Transverse colon (tissue), 4 donors: Measurements from ENCODE around the gene PBX1. TPM values are rescaled to one million over a fixed set of nuclear protein-coding genes. Genes with fewer than 3 reads are reported as not detected.

ENCODE experiments used
- DNase-seq: peaks from one replicate; pipeline ENCODE4 v3.0.0-alpha.2; 2019
- H3K27ac ChIP-seq, 4 donors: fragments of 200-600 bp; sonication (generic); 2 replicates each; pipeline ENCODE4 v1.5.1; 2016 to 2018; ENCODE audit warnings: inconsistent platforms in 4 of 4
- H3K27me3 ChIP-seq: fragments of 200-600 bp; sonication (generic); 2 replicates; pipeline ENCODE4 v1.5.1; 2017; ENCODE audit warnings: inconsistent platforms
- H3K36me3 ChIP-seq, 4 donors: fragments of 200-600 bp; sonication (generic); 2 replicates each; pipeline ENCODE4 v1.5.1; 2017 to 2019; ENCODE audit warnings: inconsistent platforms in 4 of 4
- H3K4me1 ChIP-seq, 4 donors: fragments of 200-600 bp; sonication (generic); 2 replicates each; pipeline ENCODE4 v1.5.1; 2017 to 2020; ENCODE audit warnings: inconsistent platforms in 4 of 4
- H3K4me3 ChIP-seq, 4 donors: fragments of 200-600 bp; sonication (generic); 1 replicate in 1 of 4; 2 replicates in 3 of 4; pipeline versions ENCODE4 v1.5.1 to v1.6.1; 2017 to 2019; ENCODE audit warnings: inconsistent platforms in 4 of 4
- H3K9me3 ChIP-seq, 2 donors: fragments of 200-600 bp; sonication (generic); 2 replicates each; pipeline ENCODE4 v1.5.1; 2017 to 2019; ENCODE audit warnings: inconsistent platforms in 2 of 2
- CTCF ChIP-seq, 5 experiments: fragments of 200-600 bp in 3 of 5; fragments of 450-650 bp in 2 of 5; sonication (generic) in 3 of 5; IDR thresholded peaks; 1 replicate in 2 of 5; 2 replicates in 3 of 5; pipeline ENCODE4 v1.5.1; 2016 to 2017; ENCODE audit warnings: antibody characterized with exemption in 5 of 5, inconsistent platforms in 3 of 5, mild to moderate bottlenecking in 2 of 5, moderate library complexity in 1 of 5
- EP300 ChIP-seq: sonication (generic); formaldehyde crosslinking; IDR thresholded peaks from one replicate; pipeline ENCODE4 v1.6.1; 2017; ENCODE audit warnings: antibody characterized with exemption, low read depth
- POLR2A ChIP-seq: fragments of 450-650 bp; IDR thresholded peaks from one replicate; pipeline ENCODE4 v1.6.1; 2016; ENCODE audit warnings: antibody characterized with exemption, mild to moderate bottlenecking, moderate library complexity
- POLR2AphosphoS5 ChIP-seq, 3 donors: sonication (generic); formaldehyde crosslinking; IDR thresholded peaks; one replicate each; pipeline ENCODE4 v1.6.1; 2016; ENCODE audit warnings: antibody characterized with exemption in 3 of 3
- WGBS, 2 donors: methylation state at CpG; one replicate each; pipeline ENCODE4 v1.1.5; 2018; ENCODE audit warnings: low coverage in 1 of 2; 5-methylcytosine and 5-hydroxymethylcytosine counted together
- in situ Hi-C, 4 donors: fragments of 200-750 bp; cut with MboI; loops; one replicate each; pipeline versions ENCODE4 v1.15.0 to v1.15.1; 2017; ENCODE audit warnings: low sequenced_read_pairs in 3 of 4, low pct_ligation_motif_present in 1 of 4, low pct_unique_long_range_greater_than_20kb in 1 of 4
- intact Hi-C: fragments of 100-400 bp; cut with DNase I; formaldehyde crosslinking; loops from one replicate; pipeline ENCODE4 v1.15.1; 2023; ENCODE audit warnings: low total_unique reads
- total RNA-seq, 4 donors: library from RNA; depleted of rRNA; stranded (reverse); fragments of >200 nt; gene quantifications; one replicate each; pipeline ENCODE4 v1.1.0, GENCODE V29; 2016

The PBX1 gene
- total RNA-seq, 4 donors from 2014 or later, result 46.8 to 77.2 (median 50.7) TPM

- 87 to 93% methylated on average over 5 of the region's 5 CpGs for WGBS, 2 donors
- H3K36me3 ChIP-seq, result no peaks in the 10 kb centered on the region
- in situ Hi-C loops, result no loop called here
- DNase-seq, result no peak
- TF ChIP-seq CTCF (IDR thresholded peaks at IDR 0.05), result no peak
- H3K4me1 ChIP-seq, result peaks cover 0 to 23% (median 10%) of the 10 kb centered on the region in 4 donors
- H3K9me3 ChIP-seq, result no peaks in the 10 kb centered on the region
- H3K27me3 ChIP-seq, result no peaks in the 10 kb centered on the region
- H3K4me3 ChIP-seq, result no peak overlapping the region
- intact Hi-C loops, result no loop called here
- no peak overlapping the region for H3K27ac ChIP-seq
Observed at GRCh38 chr1:164728719-164729118, 169.7 kb downstream of the PBX1 start.

DNA sequence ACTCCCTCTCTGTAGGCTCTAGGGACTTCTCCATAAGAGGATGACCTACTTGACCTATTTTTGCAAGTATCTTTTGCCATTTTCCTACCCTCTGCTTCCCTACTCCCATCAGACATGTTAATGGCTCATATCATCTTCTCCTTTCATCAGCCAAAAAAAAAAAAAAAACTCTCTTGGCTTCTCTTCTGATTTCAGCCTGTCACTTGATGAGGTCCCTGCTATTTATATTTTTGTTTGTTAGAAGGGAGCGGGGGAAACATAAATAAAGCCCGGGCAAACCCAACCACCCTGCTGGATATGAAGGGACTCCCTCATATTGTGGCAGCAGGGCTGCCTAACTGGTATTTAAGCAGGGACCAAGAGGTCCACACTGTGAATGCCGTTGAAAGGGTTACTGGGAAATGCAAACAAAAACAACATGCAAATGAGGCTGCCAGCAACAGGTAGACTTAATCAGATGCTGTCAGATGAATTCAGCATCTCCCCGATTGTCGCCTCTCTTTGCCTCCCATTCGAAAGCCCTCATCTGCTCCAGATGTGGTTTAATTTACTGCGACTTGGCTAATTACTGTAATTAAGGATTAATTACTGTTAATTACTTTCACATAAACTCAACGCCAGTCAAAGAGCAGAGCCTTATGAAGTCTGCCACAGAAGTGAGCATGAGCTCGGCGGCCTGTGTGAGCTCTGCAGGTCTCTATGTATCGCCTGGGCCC, 172.3 kb downstream of the PBX1 start:
- TF ChIP-seq EP300 (no peak), CTCF (IDR thresholded peaks at IDR 0.05) (no peak), POLR2A (no peak), POLR2AphosphoS5 (IDR thresholded peaks at IDR 0.05) (no peak)
- in situ Hi-C loops, result no loop called here
- intact Hi-C loops, result no loop called here
- WGBS, 2 donors, result 81 to 88% methylated on average over 6 to 11 of the region's 11 CpGs
- H3K4me3 ChIP-seq, result no peak overlapping the region
- H3K36me3 ChIP-seq, result no peaks in the 10 kb centered on the region
- DNase-seq, result no peak
- peaks cover 0 to 8% (median 0%) of the 10 kb centered on the region in 4 donors for H3K4me1 ChIP-seq
- H3K9me3 ChIP-seq, result no peaks in the 10 kb centered on the region
- H3K27ac ChIP-seq, result no peak overlapping the region
- no peaks in the 10 kb centered on the region for H3K27me3 ChIP-seq

DNA sequence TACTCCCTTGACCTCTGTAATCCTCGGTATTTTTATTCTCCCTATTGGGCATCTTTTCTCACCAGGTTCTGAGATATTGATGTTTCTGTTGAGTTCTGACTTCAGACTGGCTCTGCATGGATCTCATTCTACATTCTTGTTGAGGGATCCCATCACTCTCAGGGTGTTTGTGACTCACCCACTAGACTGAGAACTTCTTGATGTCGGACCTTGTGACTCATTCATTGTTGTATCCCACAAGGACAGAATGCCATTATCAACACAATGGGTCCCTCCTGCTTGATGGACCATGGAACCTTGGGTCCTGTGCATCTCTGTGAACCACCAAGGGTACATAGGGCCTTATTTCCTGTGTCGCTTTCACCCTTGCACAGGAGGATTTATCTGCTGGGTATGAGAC, 174.1 kb downstream of the PBX1 start:
- peaks cover 0 to 6% (median 0%) of the 10 kb centered on the region in 4 donors for H3K4me1 ChIP-seq
- H3K9me3 ChIP-seq, result no peaks in the 10 kb centered on the region
- WGBS, 2 donors, result 84 to 93% methylated on average over 2 to 3 of the region's 3 CpGs
- H3K36me3 ChIP-seq, result no peaks in the 10 kb centered on the region
- TF ChIP-seq EP300 (no peak), CTCF (IDR thresholded peaks at IDR 0.05) (no peak), POLR2A (no peak), POLR2AphosphoS5 (IDR thresholded peaks at IDR 0.05) (no peak)
- DNase-seq, result no peak
- no peak overlapping the region for H3K4me3 ChIP-seq
- H3K27ac ChIP-seq, result no peak overlapping the region
- no peaks in the 10 kb centered on the region for H3K27me3 ChIP-seq
- intact Hi-C loops, result no loop called here
- in situ Hi-C loops, result no loop called here

GRCh38 chr1:164733734-164734133, 174.8 kb downstream of the PBX1 start:
- Histone ChIP-seq H3K4me3 (no peak overlapping the region), H3K4me1 (peaks cover 0 to 6% (median 0%) of the 10 kb centered on the region in 4 donors), H3K9me3 (no peaks in the 10 kb centered on the region), H3K36me3 (no peaks in the 10 kb centered on the region), H3K27me3 (no peaks in the 10 kb centered on the region), H3K27ac (no peak overlapping the region)
- DNase-seq, result no peak
- intact Hi-C loops, result no loop called here
- in situ Hi-C loops, result no loop called here
- TF ChIP-seq CTCF (IDR thresholded peaks at IDR 0.05) (no peak), EP300 (no peak), POLR2A (no peak), POLR2AphosphoS5 (IDR thresholded peaks at IDR 0.05) (no peak)
- 86 to 98% methylated on average over 4 of the region's 4 CpGs for WGBS, 2 donors
